IMR-90 (cell line): ENCODE results near the gene FBXL13. TPM values are rescaled to one million over a fixed set of nuclear protein-coding genes. Genes with fewer than 3 reads are reported as not detected.

Experiments used
- ATAC-seq: fragments of 200-7000 bp; cut with Tn5 transposase; 2 replicates; pipeline ENCODE4 v1.9.1; 2020; ENCODE audit warnings: low read depth, mild to moderate bottlenecking, moderate library complexity
- BruUV-seq: library from RNA; stranded (reverse); fragments of 400-500 nt; replicated peaks from 2 replicates; lab custom pipeline; 2021; lab: Mats Ljungman, UMichigan
- CTCF ChIA-PET: fragments of 300-600 bp; formaldehyde crosslinking; extraction: SDS; loops from one replicate; lab custom pipeline; 2021; ENCODE audit warnings: antibody characterized with exemption; lab: Yijun Ruan, JAX
- POLR2A ChIA-PET: fragments of 300-600 bp; sonication (Branson Sonifier 250); formaldehyde crosslinking; loops from one replicate; lab custom pipeline; 2022; ENCODE audit warnings: antibody characterized with exemption; ENCODE audit not compliant: unreplicated experiment; lab: Charles Lee
- DNase-seq: peaks from one replicate; pipeline ENCODE4 v3.0.0; 2013
- H2AFZ ChIP-seq: replicated peaks from 2 replicates; pipeline ENCODE3; 2013; ENCODE audit warnings: low read length, mild to moderate bottlenecking; ENCODE audit not compliant: poor library complexity
- H2AK5ac ChIP-seq: 2 replicates; pipeline ENCODE4 v1.6.1; 2013; ENCODE audit warnings: low read depth, low read length, inconsistent platforms
- H2AK9ac ChIP-seq: replicated peaks from 2 replicates; pipeline ENCODE3; 2013; ENCODE audit warnings: mild to moderate bottlenecking, low read depth, low read length, moderate library complexity; ENCODE audit not compliant: poor library complexity
- H2BK120ac ChIP-seq: 2 replicates; pipeline ENCODE4 v1.6.1; 2013; ENCODE audit warnings: low read depth, low read length, inconsistent platforms
- H2BK15ac ChIP-seq: 3 replicates; pipeline ENCODE4 v1.6.1; 2013; ENCODE audit warnings: low read depth, low read length, inconsistent platforms
- H2BK20ac ChIP-seq: 2 replicates; pipeline ENCODE4 v1.6.1; 2013; ENCODE audit warnings: low read depth, mild to moderate bottlenecking, inconsistent platforms, low read length, moderate library complexity
- H2BK5ac ChIP-seq: 2 replicates; pipeline ENCODE4 v1.6.1; 2013; ENCODE audit warnings: mild to moderate bottlenecking, low read depth, low read length, inconsistent platforms; ENCODE audit not compliant: poor library complexity, severe bottlenecking
- H3K14ac ChIP-seq: replicated peaks from 2 replicates; pipeline ENCODE4 v1.6.1; 2013; ENCODE audit warnings: low read depth, low read length, inconsistent platforms
- H3K18ac ChIP-seq: 2 replicates; pipeline ENCODE4 v1.6.1; 2013; ENCODE audit warnings: low read depth, low read length, control low read depth
- H3K23ac ChIP-seq: 2 replicates; pipeline ENCODE4 v1.6.1; 2013; ENCODE audit warnings: low read depth, low read length, inconsistent platforms
- H3K27ac ChIP-seq: 2 replicates; pipeline ENCODE4 v1.5.1; 2013; ENCODE audit warnings: mild to moderate bottlenecking, control low read depth, low read length; ENCODE audit not compliant: insufficient read depth
- H3K27me3 ChIP-seq: 2 replicates; pipeline ENCODE4 v1.6.1; 2013; ENCODE audit warnings: low read length; ENCODE audit not compliant: control insufficient read depth, insufficient read depth
- H3K36me3 ChIP-seq: 2 replicates; pipeline ENCODE4 v1.6.1; 2013; ENCODE audit warnings: low read length, mixed read lengths; ENCODE audit not compliant: control insufficient read depth, insufficient read depth
- H3K4ac ChIP-seq: 2 replicates; pipeline ENCODE4 v1.6.1; 2013; ENCODE audit warnings: low read depth, low read length, inconsistent platforms
- H3K4me1 ChIP-seq: 2 replicates; pipeline ENCODE4 v1.6.1; 2013; ENCODE audit warnings: low read length, mixed read lengths; ENCODE audit not compliant: control insufficient read depth, insufficient read depth
- H3K4me2 ChIP-seq: 2 replicates; pipeline ENCODE4 v1.6.1; 2013; ENCODE audit warnings: low read depth, mild to moderate bottlenecking, control low read depth, low read length, moderate library complexity
- H3K4me3 ChIP-seq: 2 replicates; pipeline ENCODE4 v1.5.1; 2013; ENCODE audit warnings: low read depth, mild to moderate bottlenecking, control low read depth, low read length, moderate library complexity; ENCODE audit not compliant: insufficient read depth
- H3K56ac ChIP-seq: 2 replicates; pipeline ENCODE4 v1.6.1; 2013; ENCODE audit warnings: low read length, inconsistent platforms; ENCODE audit not compliant: insufficient read depth; ENCODE audit errors: extremely low read depth
- H3K79me1 ChIP-seq, 2 experiments: 2 replicates each; pipeline ENCODE4 v1.6.1; 2013; ENCODE audit warnings: low read length in 2 of 2, inconsistent platforms in 1 of 2, low read depth in 1 of 2
- H3K9ac ChIP-seq: 2 replicates; pipeline ENCODE4 v1.6.1; 2013; ENCODE audit warnings: low read depth, low read length, control low read depth
- H3K9me1 ChIP-seq: 2 replicates; pipeline ENCODE4 v1.6.1; 2013; ENCODE audit warnings: low read length, inconsistent platforms; ENCODE audit not compliant: insufficient read depth
- H3K9me3 ChIP-seq: 2 replicates; pipeline ENCODE4 v1.6.1; 2013; ENCODE audit warnings: low read length; ENCODE audit not compliant: control insufficient read depth, insufficient read depth
- H4K20me1 ChIP-seq: 2 replicates; pipeline ENCODE4 v1.6.1; 2013; ENCODE audit warnings: low read length, inconsistent platforms; ENCODE audit not compliant: insufficient read depth
- H4K5ac ChIP-seq: 2 replicates; pipeline ENCODE4 v1.6.1; 2013; ENCODE audit warnings: mild to moderate bottlenecking, low read depth, low read length, control low read depth
- H4K8ac ChIP-seq, 2 experiments: 2 replicates each; pipeline ENCODE4 v1.6.1; 2013; ENCODE audit warnings: low read depth in 2 of 2, low read length in 2 of 2, control low read depth in 1 of 2, inconsistent platforms in 1 of 2
- H4K91ac ChIP-seq: 2 replicates; pipeline ENCODE4 v1.6.1; 2013; ENCODE audit warnings: low read depth, low read length, inconsistent platforms; ENCODE audit not compliant: insufficient read depth
- FOS ChIP-seq: fragments of 150-350 bp; IDR thresholded peaks from 2 replicates; pipeline ENCODE4 v1.6.1; 2016; ENCODE audit warnings: low read depth, low read length
- MAFK ChIP-seq: IDR thresholded peaks from 2 replicates; pipeline ENCODE4 v1.6.1; 2012; ENCODE audit warnings: low read depth, low read length, improper control_type of control experiment
- MAZ ChIP-seq: IDR thresholded peaks from 2 replicates; pipeline ENCODE4 v1.6.1; 2012; ENCODE audit warnings: low read depth, mild to moderate bottlenecking, low read length, improper control_type of control experiment, moderate library complexity, borderline replicate concordance
- POLR2A ChIP-seq: IDR thresholded peaks from 2 replicates; pipeline ENCODE4 v1.6.1; 2012; ENCODE audit warnings: mild to moderate bottlenecking, low read depth, low read length
- RCOR1 ChIP-seq: IDR thresholded peaks from 2 replicates; pipeline ENCODE4 v1.6.1; 2012; ENCODE audit warnings: mild to moderate bottlenecking, low read length, improper control_type of control experiment; ENCODE audit not compliant: insufficient replicate concordance
- SMC3 ChIP-seq: fragments of 150-350 bp; IDR thresholded peaks from 2 replicates; pipeline ENCODE4 v1.6.1; 2016; ENCODE audit warnings: low read depth, mild to moderate bottlenecking, antibody characterized with exemption, low read length, moderate library complexity
- WGBS, 2 experiments: methylation state at CpG; one replicate each; pipeline versions ENCODE4 v1.1.5 to v1.1.7; 2013; ENCODE audit warnings: missing lambda C conversion rate in 2 of 2; ENCODE audit not compliant: insufficient read length in 1 of 2; ENCODE audit errors: extremely low coverage in 2 of 2; 5-methylcytosine and 5-hydroxymethylcytosine counted together
- dilution Hi-C: fragments of 300-500 bp; cut with HindIII; formaldehyde crosslinking; loops from one replicate; pipeline ENCODE4 v1.14.3; 2018; ENCODE audit warnings: low sequenced_read_pairs; ENCODE audit not compliant: unreplicated experiment
- in situ Hi-C: fragments of 300-500 bp; cut with MboI; formaldehyde crosslinking; loops from 3 replicates; pipeline ENCODE4 v1.14.3; 2019; ENCODE audit warnings: low sequenced_read_pairs, inconsistent platforms, mixed read lengths
- intact Hi-C: fragments of 100-400 bp; cut with micrococcal nuclease; formaldehyde crosslinking; loops from 2 replicates; pipeline ENCODE4 v1.10.0; 2022
- polyA plus RNA-seq, 3 experiments: library from polyadenylated mRNA; depleted of rRNA; stranded (reverse); fragments of >200 nt; gene quantifications; 2 replicates each; pipeline ENCODE4 v1.2.3, GENCODE V29; 2012; ENCODE audit warnings: low replicate concordance in 1 of 3
- total RNA-seq: library from RNA; depleted of rRNA; stranded (reverse); fragments of >200 nt; gene quantifications from 2 replicates; pipeline ENCODE4 v1.2.3, GENCODE V29; 2012
- TF ChIP-seq, protein P1 (sequence below): fragments of 150-350 bp; IDR thresholded peaks from 2 replicates; pipeline ENCODE4 v1.6.1; 2017; ENCODE audit warnings: mild to moderate bottlenecking, antibody characterized with exemption, low read length, low read depth
- TF ChIP-seq, protein P2 (sequence below): fragments of 150-350 bp; IDR thresholded peaks from 2 replicates; pipeline ENCODE4 v1.6.1; 2016; ENCODE audit warnings: low read depth, mild to moderate bottlenecking, low read length, moderate library complexity, borderline replicate concordance
- TF ChIP-seq, protein P3 (sequence below): conservative IDR thresholded peaks from 2 replicates; pipeline ENCODE4 v1.5.1; 2012; ENCODE audit warnings: mild to moderate bottlenecking, low read depth, low read length, improper control_type of control experiment

The FBXL13 gene
- total and polyA plus RNA-seq, 2 of the 4 experiments (the other 2 are of a cell fraction) = 0.24 to 0.36 TPM

GRCh38 chr7:103075337-103075918 is 832 bp upstream of the FBXL13 start:
- Histone ChIP-seq H3K4me2 (peak overlapping the region; percentile 98), H2BK20ac (no peak overlapping the region), H2BK120ac (no peak overlapping the region), H3K9me3 (no peaks in the 10 kb centered on the region), H3K9me1 (peaks cover 6% of the 10 kb centered on the region; the same call in 1 of the 2 replicates), H2AK9ac (peak overlapping the region; percentile 84), H3K23ac (peak overlapping the region; percentile 48; the same call in 1 of the 2 replicates), H3K27ac (peak overlapping the region; percentile 23), H2BK15ac (no peak overlapping the region), H3K4me1 (peaks cover 2% of the 10 kb centered on the region; the same call in 1 of the 2 replicates), H4K5ac (no peak overlapping the region), H3K4me3 (peak overlapping the region; percentile 93), H2BK5ac (peak overlapping the region; percentile 14), H4K91ac (no peak overlapping the region), H4K8ac (peak overlapping the region; percentile 21 to 51; a peak in 2 of 4 replicates), H2AK5ac (peak overlapping the region; percentile 2; the same call in 1 of the 2 replicates), H3K14ac (peak overlapping the region; percentile 16; the same call in 1 of the 2 replicates), H3K9ac (peak overlapping the region; percentile 58), H3K18ac (no peak overlapping the region), H4K20me1 (no peaks in the 10 kb centered on the region), H3K27me3 (no peaks in the 10 kb centered on the region), H3K56ac (peak overlapping the region; percentile 5; the same call in 1 of the 2 replicates), H3K36me3 (no peaks in the 10 kb centered on the region), H3K4ac (0 out of 2 replicates have a peak overlapping the region, but pooled peaks have one; percentile 11), H3K79me1 (peaks cover 13 to 48% of the 10 kb centered on the region in 2 experiments), H2AFZ (peak overlapping the region; percentile 100)
- dilution Hi-C loops = no loop called here
- BruUV-seq = no TSS peak
- in situ Hi-C loops = no loop called here
- CTCF ChIA-PET = interaction anchor here (0.6 to 1.4 kb wide), 3 partner anchors 13 to 1890 kb away, joined by 3 to 9 read pairs (median 8); no protein-coding TSS in a partner anchor
- POLR2A ChIA-PET = interaction anchor here (0.6 to 0.8 kb wide), 2 partner anchors 9 kb away, joined by 3 read pairs; no protein-coding TSS in a partner anchor
- ATAC-seq (peak; percentile 40), DNase-seq (peak; percentile 62)
- intact Hi-C loops = loop anchor here (1.0 to 5.0 kb wide), 2 partner anchors 52 to 74 kb away; partner anchors contain the start of gene NAPEPLD
- WGBS, 2 experiments = 2% methylated on average over 17 of the region's 36 CpGs; no CpG with 5 or more reads in 1 of the 2 experiments
- TF ChIP-seq RCOR1 = no peak
- TF ChIP-seq, protein P1, sequence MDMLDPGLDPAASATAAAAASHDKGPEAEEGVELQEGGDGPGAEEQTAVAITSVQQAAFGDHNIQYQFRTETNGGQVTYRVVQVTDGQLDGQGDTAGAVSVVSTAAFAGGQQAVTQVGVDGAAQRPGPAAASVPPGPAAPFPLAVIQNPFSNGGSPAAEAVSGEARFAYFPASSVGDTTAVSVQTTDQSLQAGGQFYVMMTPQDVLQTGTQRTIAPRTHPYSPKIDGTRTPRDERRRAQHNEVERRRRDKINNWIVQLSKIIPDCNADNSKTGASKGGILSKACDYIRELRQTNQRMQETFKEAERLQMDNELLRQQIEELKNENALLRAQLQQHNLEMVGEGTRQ = no peak
- TF ChIP-seq FOS = no peak
- TF ChIP-seq SMC3 = no peak
- TF ChIP-seq MAZ = peak; percentile 15; the same call in 1 of the 2 replicates
- peak; percentile 41; the same call in 1 of the 2 replicates for TF ChIP-seq POLR2A
- TF ChIP-seq, protein P2, sequence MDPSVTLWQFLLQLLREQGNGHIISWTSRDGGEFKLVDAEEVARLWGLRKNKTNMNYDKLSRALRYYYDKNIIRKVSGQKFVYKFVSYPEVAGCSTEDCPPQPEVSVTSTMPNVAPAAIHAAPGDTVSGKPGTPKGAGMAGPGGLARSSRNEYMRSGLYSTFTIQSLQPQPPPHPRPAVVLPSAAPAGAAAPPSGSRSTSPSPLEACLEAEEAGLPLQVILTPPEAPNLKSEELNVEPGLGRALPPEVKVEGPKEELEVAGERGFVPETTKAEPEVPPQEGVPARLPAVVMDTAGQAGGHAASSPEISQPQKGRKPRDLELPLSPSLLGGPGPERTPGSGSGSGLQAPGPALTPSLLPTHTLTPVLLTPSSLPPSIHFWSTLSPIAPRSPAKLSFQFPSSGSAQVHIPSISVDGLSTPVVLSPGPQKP = no peak
- TF ChIP-seq MAFK = no peak
- TF ChIP-seq, protein P3, sequence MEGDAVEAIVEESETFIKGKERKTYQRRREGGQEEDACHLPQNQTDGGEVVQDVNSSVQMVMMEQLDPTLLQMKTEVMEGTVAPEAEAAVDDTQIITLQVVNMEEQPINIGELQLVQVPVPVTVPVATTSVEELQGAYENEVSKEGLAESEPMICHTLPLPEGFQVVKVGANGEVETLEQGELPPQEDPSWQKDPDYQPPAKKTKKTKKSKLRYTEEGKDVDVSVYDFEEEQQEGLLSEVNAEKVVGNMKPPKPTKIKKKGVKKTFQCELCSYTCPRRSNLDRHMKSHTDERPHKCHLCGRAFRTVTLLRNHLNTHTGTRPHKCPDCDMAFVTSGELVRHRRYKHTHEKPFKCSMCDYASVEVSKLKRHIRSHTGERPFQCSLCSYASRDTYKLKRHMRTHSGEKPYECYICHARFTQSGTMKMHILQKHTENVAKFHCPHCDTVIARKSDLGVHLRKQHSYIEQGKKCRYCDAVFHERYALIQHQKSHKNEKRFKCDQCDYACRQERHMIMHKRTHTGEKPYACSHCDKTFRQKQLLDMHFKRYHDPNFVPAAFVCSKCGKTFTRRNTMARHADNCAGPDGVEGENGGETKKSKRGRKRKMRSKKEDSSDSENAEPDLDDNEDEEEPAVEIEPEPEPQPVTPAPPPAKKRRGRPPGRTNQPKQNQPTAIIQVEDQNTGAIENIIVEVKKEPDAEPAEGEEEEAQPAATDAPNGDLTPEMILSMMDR = no peak
